H1 (cell line): ENCODE data around the gene AIFM3. TPM values are rescaled to one million over a fixed set of nuclear protein-coding genes. Genes with fewer than 3 reads are reported as not detected.

Source experiments
- CHD7 ChIP-seq: fragments of 300-600 bp; sonication (generic); IDR thresholded peaks from 2 replicates; pipeline ENCODE4 v1.7.1; 2012; ENCODE audit warnings: low read length, moderate library complexity, mild to moderate bottlenecking, inconsistent platforms; ENCODE audit not compliant: insufficient replicate concordance
- E2F6 ChIP-seq: IDR thresholded peaks from 2 replicates; pipeline ENCODE4 v1.6.1; 2012; ENCODE audit warnings: inconsistent platforms
- FOSL1 ChIP-seq: IDR thresholded peaks from 2 replicates; pipeline ENCODE4 v1.6.1; 2011; ENCODE audit warnings: mild to moderate bottlenecking, low read depth, low read length, moderate library complexity; ENCODE audit not compliant: insufficient read depth
- GTF2F1 ChIP-seq: IDR thresholded peaks from 2 replicates; pipeline ENCODE4 v1.6.1; 2012; ENCODE audit warnings: low read depth, low read length, improper control_type of control experiment, borderline replicate concordance
- TBP ChIP-seq: IDR thresholded peaks from 2 replicates; pipeline ENCODE4 v1.6.1; 2011; ENCODE audit warnings: low read depth, low read length, improper control_type of control experiment
- ZNF274 ChIP-seq: IDR thresholded peaks from 2 replicates; pipeline ENCODE4 v1.7.0; 2012; ENCODE audit warnings: low read length, borderline replicate concordance; ENCODE audit errors: extremely low read depth
- polyA plus RNA-seq, 7 experiments: library from polyadenylated mRNA; depleted of rRNA in 3 of 7; stranded (reverse) in 5 of 7; unstranded in 2 of 7; fragments of >200 nt in 5 of 7; fragments of 200-250 nt in 2 of 7; gene quantifications; 1 replicate in 5 of 7; 2 replicates in 1 of 7; 4 replicates in 1 of 7; pipeline versions ENCODE4 v1.2.1 to v1.2.3, GENCODE V29; 2011 to 2013; ENCODE audit warnings: missing spikeins in 2 of 7, mixed read lengths in 2 of 7
- total RNA-seq: library from RNA; stranded (reverse); fragmentation: NEBNext Ultra II Directional; extraction: Animal tissue kit (Norgen Biotek cat#: 25700); gene quantifications from 2 replicates; pipeline ENCODE4 v1.2.1, GENCODE V29; 2021

The AIFM3 gene
- total and polyA plus RNA-seq, 2 of the 8 experiments (the other 6 are each of a cell fraction or from before 2014, with no cell fraction given) = 0.86 to 1.4 TPM

- TF ChIP-seq CHD7 (no peak), E2F6 (no peak), ZNF274 (no peak), FOSL1 (no peak), TBP (no peak), GTF2F1 (no peak)
Observed at GRCh38 chr22:21025763-21026755, 59.0 kb downstream of the AIFM3 start (continued).
